WTC11 (cell line): Measurements from ENCODE around the gene KIF21B.

ENCODE experiments used
- CBFB ChIP-seq: sonication (generic); formaldehyde crosslinking; IDR thresholded peaks from 2 replicates; pipeline ENCODE4 v1.8.1; 2022; ENCODE audit warnings: mild to moderate bottlenecking, low read depth, missing genetic modification reagents
- JUN ChIP-seq: sonication (generic); formaldehyde crosslinking; IDR thresholded peaks from 2 replicates; pipeline ENCODE4 v1.8.0; 2023; ENCODE audit warnings: mild to moderate bottlenecking, missing genetic modification reagents
- NFATC4 ChIP-seq: fragments of 250-450 bp; sonication (Bioruptor Pico); IDR thresholded peaks from 2 replicates; pipeline ENCODE4 v1.9.0; 2021; ENCODE audit warnings: mild to moderate bottlenecking
- NFE2L1 ChIP-seq: sonication (generic); formaldehyde crosslinking; IDR thresholded peaks from 2 replicates; pipeline ENCODE4 v1.8.1; 2023; ENCODE audit warnings: missing genetic modification reagents
- PREB ChIP-seq: sonication (generic); formaldehyde crosslinking; IDR thresholded peaks from 2 replicates; pipeline ENCODE4 v1.8.1; 2022; ENCODE audit warnings: mild to moderate bottlenecking, missing genetic modification reagents, moderate library complexity, borderline replicate concordance
- SP1 ChIP-seq: sonication (generic); formaldehyde crosslinking; conservative IDR thresholded peaks from 2 replicates; pipeline ENCODE4 v1.8.1; 2022; ENCODE audit warnings: missing genetic modification reagents
- ZNF138 ChIP-seq: sonication (generic); formaldehyde crosslinking; conservative IDR thresholded peaks from 2 replicates; pipeline ENCODE4 v1.8.1; 2022; ENCODE audit warnings: mild to moderate bottlenecking, moderate library complexity, missing genetic modification reagents
- TF ChIP-seq, protein P1 (sequence below): fragments of 200-600 bp; IDR thresholded peaks from 2 replicates; pipeline ENCODE4 v1.8.0; 2022; ENCODE audit warnings: antibody characterized with exemption

GRCh38 chr1:201061049-201061448, 37.5 kb upstream of the KIF21B start:
- TF ChIP-seq, protein P1, sequence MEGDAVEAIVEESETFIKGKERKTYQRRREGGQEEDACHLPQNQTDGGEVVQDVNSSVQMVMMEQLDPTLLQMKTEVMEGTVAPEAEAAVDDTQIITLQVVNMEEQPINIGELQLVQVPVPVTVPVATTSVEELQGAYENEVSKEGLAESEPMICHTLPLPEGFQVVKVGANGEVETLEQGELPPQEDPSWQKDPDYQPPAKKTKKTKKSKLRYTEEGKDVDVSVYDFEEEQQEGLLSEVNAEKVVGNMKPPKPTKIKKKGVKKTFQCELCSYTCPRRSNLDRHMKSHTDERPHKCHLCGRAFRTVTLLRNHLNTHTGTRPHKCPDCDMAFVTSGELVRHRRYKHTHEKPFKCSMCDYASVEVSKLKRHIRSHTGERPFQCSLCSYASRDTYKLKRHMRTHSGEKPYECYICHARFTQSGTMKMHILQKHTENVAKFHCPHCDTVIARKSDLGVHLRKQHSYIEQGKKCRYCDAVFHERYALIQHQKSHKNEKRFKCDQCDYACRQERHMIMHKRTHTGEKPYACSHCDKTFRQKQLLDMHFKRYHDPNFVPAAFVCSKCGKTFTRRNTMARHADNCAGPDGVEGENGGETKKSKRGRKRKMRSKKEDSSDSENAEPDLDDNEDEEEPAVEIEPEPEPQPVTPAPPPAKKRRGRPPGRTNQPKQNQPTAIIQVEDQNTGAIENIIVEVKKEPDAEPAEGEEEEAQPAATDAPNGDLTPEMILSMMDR: no peak
- TF ChIP-seq NFATC4: no peak
- no peak for TF ChIP-seq ZNF138 (CRISPR knock-in tag)
- TF ChIP-seq JUN (CRISPR knock-in tag): no peak
- TF ChIP-seq PREB: no peak
- no peak for TF ChIP-seq SP1
- TF ChIP-seq CBFB (CRISPR knock-in tag): no peak
- TF ChIP-seq NFE2L1 (CRISPR knock-in tag): no peak
